GM23338 (cell line): Measurements from ENCODE around the gene ANKRA2. TPM values are rescaled to one million over a fixed set of nuclear protein-coding genes. Genes with fewer than 3 reads are reported as not detected.

Source experiments
- ATAC-seq: fragments of 200-7000 bp; cut with Tn5 transposase; 3 replicates; pipeline ENCODE4 v1.9.1; 2020
- DNase-seq: peaks from one replicate; pipeline ENCODE4 v3.0.0-alpha.2; 2015; ENCODE audit warnings: low spot score
- H2AFZ ChIP-seq: fragments of 200-600 bp; sonication (generic); 2 replicates; pipeline ENCODE4 v1.8.0; 2016; ENCODE audit warnings: antibody characterized with exemption, mild to moderate bottlenecking, moderate library complexity
- H3F3A ChIP-seq: fragments of 200-600 bp; sonication (generic); replicated peaks from 2 replicates; pipeline ENCODE4 v1.8.0; 2017; ENCODE audit warnings: antibody characterized with exemption, mixed run types, low read depth
- H3K27ac ChIP-seq: fragments of 200-600 bp; sonication (generic); 2 replicates; pipeline ENCODE4 v1.6.1; 2016; ENCODE audit warnings: low read depth
- H3K27me3 ChIP-seq: fragments of 200-600 bp; sonication (generic); 2 replicates; pipeline ENCODE4 v1.8.0; 2016; ENCODE audit warnings: mild to moderate bottlenecking, mixed run types, moderate library complexity; ENCODE audit not compliant: insufficient read depth
- H3K36me3 ChIP-seq: fragments of 200-600 bp; sonication (generic); 2 replicates; pipeline ENCODE4 v1.8.0; 2016; ENCODE audit warnings: mild to moderate bottlenecking; ENCODE audit not compliant: insufficient read depth
- H3K4me1 ChIP-seq: fragments of 200-600 bp; sonication (generic); 2 replicates; pipeline ENCODE4 v1.8.0; 2016; ENCODE audit warnings: mild to moderate bottlenecking, moderate library complexity; ENCODE audit not compliant: insufficient read depth
- H3K4me2 ChIP-seq: fragments of 200-600 bp; sonication (generic); 2 replicates; pipeline ENCODE4 v1.7.1; 2017; ENCODE audit warnings: mixed run types
- H3K4me3 ChIP-seq: fragments of 200-600 bp; sonication (generic); 2 replicates; pipeline ENCODE4 v1.6.1; 2016; ENCODE audit warnings: mixed run types
- H3K79me2 ChIP-seq: fragments of 200-600 bp; sonication (generic); replicated peaks from 2 replicates; pipeline ENCODE4 v1.8.0; 2017; ENCODE audit warnings: mild to moderate bottlenecking; ENCODE audit not compliant: insufficient read depth
- H3K9me2 ChIP-seq: fragments of 200-600 bp; sonication (generic); 2 replicates; pipeline ENCODE4 v1.8.0; 2017; ENCODE audit not compliant: insufficient read depth
- H4K20me1 ChIP-seq: fragments of 200-600 bp; sonication (generic); replicated peaks from 2 replicates; pipeline ENCODE4 v1.8.0; 2017; ENCODE audit warnings: mild to moderate bottlenecking; ENCODE audit not compliant: insufficient read depth
- H3K27ac Mint-ChIP-seq: 2 replicates; pipeline ENCODE4 v1.8.0; 2020; ENCODE audit warnings: inconsistent platforms, mild to moderate bottlenecking, moderate library complexity, mixed read lengths
- H3K27me3 Mint-ChIP-seq: 3 replicates; pipeline ENCODE4 v1.8.0; 2022; ENCODE audit warnings: low read depth, mild to moderate bottlenecking, moderate library complexity, mixed read lengths, inconsistent platforms; ENCODE audit not compliant: insufficient read depth, poor library complexity
- H3K36me3 Mint-ChIP-seq: 3 replicates; pipeline ENCODE4 v1.8.0; 2021; ENCODE audit warnings: low read depth, mild to moderate bottlenecking, inconsistent platforms, moderate library complexity, mixed read lengths
- H3K4me1 Mint-ChIP-seq: 3 replicates; pipeline ENCODE4 v1.8.0; 2020; ENCODE audit warnings: mild to moderate bottlenecking, inconsistent platforms, mixed read lengths
- H3K4me3 Mint-ChIP-seq: 3 replicates; pipeline ENCODE4 v1.8.0; 2021; ENCODE audit warnings: moderate library complexity, mild to moderate bottlenecking, inconsistent platforms, mixed read lengths
- H3K9me3 Mint-ChIP-seq: 3 replicates; pipeline ENCODE4 v1.8.0; 2020; ENCODE audit warnings: moderate library complexity, mild to moderate bottlenecking, inconsistent platforms, mixed read lengths
- CTCF ChIP-seq, 2 experiments: fragments of 200-600 bp in 1 of 2; sonication (generic) in 1 of 2; conservative IDR thresholded peaks; 2 replicates each; pipeline versions ENCODE4 v1.5.1 to v1.6.1; 2016 to 2017; ENCODE audit warnings: antibody characterized with exemption in 2 of 2, low read depth in 2 of 2, mild to moderate bottlenecking in 2 of 2, moderate library complexity in 1 of 2
- ETS1 ChIP-seq: IDR thresholded peaks from 2 replicates; pipeline ENCODE4 v1.6.1; 2016; ENCODE audit warnings: antibody characterized with exemption
- EZH2 ChIP-seq: fragments of 200-600 bp; sonication (generic); IDR thresholded peaks from one replicate; pipeline ENCODE4 v1.8.0; 2017; ENCODE audit warnings: antibody characterized with exemption, mild to moderate bottlenecking, low read depth; ENCODE audit not compliant: unreplicated experiment
- EZH2phosphoT487 ChIP-seq: fragments of 200-600 bp; sonication (generic); IDR thresholded peaks from one replicate; pipeline ENCODE4 v1.8.1; 2018; ENCODE audit warnings: antibody characterized with exemption; ENCODE audit not compliant: unreplicated experiment
- JUNB ChIP-seq: IDR thresholded peaks from one replicate; pipeline ENCODE4 v1.6.1; 2016; ENCODE audit warnings: antibody characterized with exemption; ENCODE audit not compliant: unreplicated experiment
- POLR2AphosphoS5 ChIP-seq: IDR thresholded peaks from 2 replicates; pipeline ENCODE4 v1.6.1; 2016; ENCODE audit warnings: antibody characterized with exemption, low read depth
- REST ChIP-seq: IDR thresholded peaks from one replicate; pipeline ENCODE4 v1.6.1; 2018; ENCODE audit warnings: antibody characterized with exemption; ENCODE audit not compliant: unreplicated experiment
- STAT1 ChIP-seq: IDR thresholded peaks from one replicate; pipeline ENCODE4 v1.6.1; 2016; ENCODE audit warnings: antibody characterized with exemption; ENCODE audit not compliant: unreplicated experiment
- ZNF114 ChIP-seq: fragments of 250-450 bp; sonication (Bioruptor Pico); IDR thresholded peaks from 2 replicates; pipeline ENCODE4 v1.5.0; 2020; ENCODE audit warnings: mild to moderate bottlenecking, moderate library complexity
- ZNF331 ChIP-seq: fragments of 250-450 bp; sonication (Bioruptor Pico); IDR thresholded peaks from 2 replicates; pipeline ENCODE4 v1.5.0; 2020; ENCODE audit warnings: low read depth, mild to moderate bottlenecking, moderate library complexity
- ZNF462 ChIP-seq: fragments of 250-450 bp; sonication (Bioruptor Pico); IDR thresholded peaks from 2 replicates; pipeline ENCODE4 v1.5.0; 2020; ENCODE audit warnings: mild to moderate bottlenecking, moderate library complexity
- polyA plus RNA-seq: library from polyadenylated mRNA; unstranded; fragments of >200 nt; fragmentation: Nextera tagmentation; extraction: Ambion mirVana; gene quantifications from 2 replicates; pipeline ENCODE4 v1.2.1, GENCODE V29; 2016
- total RNA-seq: library from RNA; depleted of rRNA; stranded (reverse); fragments of >200 nt; shearing (Covaris generic); gene quantifications from 2 replicates; pipeline ENCODE4 v1.2.3, GENCODE V29; 2014

The ANKRA2 gene
- total and polyA plus RNA-seq, 2 experiments from 2014 or later: 13.1 to 15.3 TPM

GRCh38 chr5:73550016-73550415 lies 15.4 kb downstream of the ANKRA2 start:
- Histone ChIP-seq H3K27ac (no peak overlapping the region), H3K79me2 (no peaks in the 10 kb centered on the region), H2AFZ (no peak overlapping the region), H3K9me2 (peaks cover 4% of the 10 kb centered on the region; the same call in 1 of the 2 replicates), H3K36me3 (no peaks in the 10 kb centered on the region), H3K27me3 (no peaks in the 10 kb centered on the region), H3F3A (no peaks in the 10 kb centered on the region), H4K20me1 (no peaks in the 10 kb centered on the region), H3K4me1 (0 out of 2 replicates have a peak, but pooled peaks cover 2% of the 10 kb centered on the region), H3K4me2 (no peak overlapping the region), H3K4me3 (no peak overlapping the region)
- DNase-seq (no peak), ATAC-seq (no peak)
- Mint-ChIP-seq H3K4me1 (peaks cover 2% of the 10 kb centered on the region; the same call in 1 of the 3 replicates), H3K4me3 (no peak overlapping the region), H3K27ac (no peak overlapping the region), H3K36me3 (no peaks in the 10 kb centered on the region; the same call in 2 of the 3 replicates), H3K27me3 (peaks cover 2% of the 10 kb centered on the region), H3K9me3 (no peaks in the 10 kb centered on the region)
- TF ChIP-seq REST (no peak), ZNF114 (CRISPR knock-in tag) (no peak), EZH2 (no peak), POLR2AphosphoS5 (no peak), ZNF462 (CRISPR knock-in tag) (no peak), STAT1 (no peak), CTCF (conservative IDR thresholded peaks at IDR 0.05; ENCODE audit: low read depth in 2 of 2) (no peak), ETS1 (no peak), JUNB (no peak), EZH2phosphoT487 (no peak), ZNF331 (CRISPR knock-in tag) (no peak)
